Measurements from ENCODE around the gene SLC25A27. TPM values are rescaled to one million over a fixed set of nuclear protein-coding genes. Genes with fewer than 3 reads are reported as not detected.
A peak's percentile ranks its signal among the peaks of the same experiment; 100 is the strongest.

Gene SLC25A27
- total and polyA plus RNA-seq, 2 experiments from 2014 or later = 2.4 to 3.0 TPM

- H3K4me1 ChIP-seq (ENCODE audit: insufficient read depth) = no peaks in the 10 kb centered on the region
- H3K27ac ChIP-seq = no peak overlapping the region
- H3K79me2 ChIP-seq (ENCODE audit: insufficient read depth) = no peaks in the 10 kb centered on the region
- H3K4me3 ChIP-seq = no peak overlapping the region
- no peak overlapping the region for H3K4me2 ChIP-seq (ENCODE audit: unreplicated experiment)
- H3K9ac ChIP-seq = no peak overlapping the region
- TF ChIP-seq EZH2 (IDR thresholded peaks at IDR 0.05; ENCODE audit: insufficient read depth, poor library complexity, severe bottlenecking) = no peak
- no peak for TF ChIP-seq EZH2phosphoT487 (IDR thresholded peaks at IDR 0.05; ENCODE audit: insufficient read depth, low read depth)
- H3K36me3 ChIP-seq (ENCODE audit: low read depth) = no peaks in the 10 kb centered on the region
- WGBS, 2 experiments (ENCODE audit: low coverage in 1 of 2, low lambda C conversion rate in 2 of 2, missing lambda C conversion rate in 2 of 2) = 13 to 35% methylated on average over 1 of the region's 1 CpG
- no peaks in the 10 kb centered on the region for H4K20me1 ChIP-seq (ENCODE audit: insufficient read depth)
- no peaks in the 10 kb centered on the region for H3K9me2 ChIP-seq (ENCODE audit: insufficient read depth)
- H3K9me3 ChIP-seq (ENCODE audit: low read depth) = no peaks in the 10 kb centered on the region
- H3K27me3 ChIP-seq (replicated peaks; ENCODE audit: insufficient read depth) = peaks cover 4% of the 10 kb centered on the region; the same call in 1 of the 2 replicates
- H3F3A ChIP-seq (ENCODE audit: insufficient read depth) = no peaks in the 10 kb centered on the region
- DNase-seq = no peak
- no peak overlapping the region for H2AFZ ChIP-seq
- in situ Hi-C loops (cut with MboI) = no loop called here
Observed at GRCh38 chr6:46699970-46700369, 47.2 kb downstream of the SLC25A27 start.

- DNase-seq = peak; percentile 32
- Histone ChIP-seq H3K27me3 (replicated peaks; ENCODE audit: insufficient read depth) (peaks cover 4% of the 10 kb centered on the region; the same call in 1 of the 2 replicates), H3K4me1 (ENCODE audit: insufficient read depth) (no peaks in the 10 kb centered on the region), H3K36me3 (ENCODE audit: low read depth) (no peaks in the 10 kb centered on the region), H2AFZ (no peak overlapping the region), H3K9me3 (ENCODE audit: low read depth) (no peaks in the 10 kb centered on the region), H3F3A (ENCODE audit: insufficient read depth) (no peaks in the 10 kb centered on the region), H3K79me2 (ENCODE audit: insufficient read depth) (no peaks in the 10 kb centered on the region), H3K4me3 (no peak overlapping the region), H3K9me2 (ENCODE audit: insufficient read depth) (no peaks in the 10 kb centered on the region), H3K4me2 (ENCODE audit: unreplicated experiment) (no peak overlapping the region), H3K9ac (no peak overlapping the region), H4K20me1 (ENCODE audit: insufficient read depth) (no peaks in the 10 kb centered on the region), H3K27ac (no peak overlapping the region)
- no peak for TF ChIP-seq EZH2 (IDR thresholded peaks at IDR 0.05; ENCODE audit: insufficient read depth, poor library complexity, severe bottlenecking)
- no peak for TF ChIP-seq EZH2phosphoT487 (IDR thresholded peaks at IDR 0.05; ENCODE audit: insufficient read depth, low read depth)
- in situ Hi-C loops (cut with MboI) = no loop called here
- WGBS, 2 experiments (ENCODE audit: low coverage in 1 of 2, low lambda C conversion rate in 2 of 2, missing lambda C conversion rate in 2 of 2) = 5 to 6% methylated on average over 3 of the region's 3 CpGs
Observed at GRCh38 chr6:46704562-46704961, 51.8 kb downstream of the SLC25A27 start.

- no peak overlapping the region for H2AFZ ChIP-seq
- no peaks in the 10 kb centered on the region for H4K20me1 ChIP-seq (ENCODE audit: insufficient read depth)
- in situ Hi-C loops (cut with MboI) = no loop called here
- no peak overlapping the region for H3K27ac ChIP-seq
- H3K9me2 ChIP-seq (ENCODE audit: insufficient read depth) = no peaks in the 10 kb centered on the region
- 49 to 54% methylated on average over 2 of the region's 2 CpGs for WGBS, 2 experiments (ENCODE audit: low coverage in 1 of 2, low lambda C conversion rate in 2 of 2, missing lambda C conversion rate in 2 of 2)
- no peaks in the 10 kb centered on the region for H3F3A ChIP-seq (ENCODE audit: insufficient read depth)
- no peak overlapping the region for H3K9ac ChIP-seq
- no peaks in the 10 kb centered on the region for H3K9me3 ChIP-seq (ENCODE audit: low read depth)
- H3K36me3 ChIP-seq (ENCODE audit: low read depth) = no peaks in the 10 kb centered on the region
- no peaks in the 10 kb centered on the region for H3K4me1 ChIP-seq (ENCODE audit: insufficient read depth)
- no peaks in the 10 kb centered on the region for H3K79me2 ChIP-seq (ENCODE audit: insufficient read depth)
- DNase-seq = no peak
- no peak for TF ChIP-seq EZH2phosphoT487 (IDR thresholded peaks at IDR 0.05; ENCODE audit: insufficient read depth, low read depth)
- TF ChIP-seq EZH2 (IDR thresholded peaks at IDR 0.05; ENCODE audit: insufficient read depth, poor library complexity, severe bottlenecking) = no peak
- no peak overlapping the region for H3K4me2 ChIP-seq (ENCODE audit: unreplicated experiment)
- peaks cover 4% of the 10 kb centered on the region; the same call in 1 of the 2 replicates for H3K27me3 ChIP-seq (replicated peaks; ENCODE audit: insufficient read depth)
- H3K4me3 ChIP-seq = no peak overlapping the region
Observed at GRCh38 chr6:46706464-46706863, 53.7 kb downstream of the SLC25A27 start.

- Histone ChIP-seq H3F3A (ENCODE audit: insufficient read depth) (no peaks in the 10 kb centered on the region), H3K4me1 (ENCODE audit: insufficient read depth) (no peaks in the 10 kb centered on the region), H3K27ac (no peak overlapping the region), H3K27me3 (replicated peaks; ENCODE audit: insufficient read depth) (no peaks in the 10 kb centered on the region), H2AFZ (no peak overlapping the region), H3K4me2 (ENCODE audit: unreplicated experiment) (no peak overlapping the region), H4K20me1 (ENCODE audit: insufficient read depth) (no peaks in the 10 kb centered on the region), H3K9me2 (ENCODE audit: insufficient read depth) (no peaks in the 10 kb centered on the region), H3K36me3 (ENCODE audit: low read depth) (no peaks in the 10 kb centered on the region), H3K79me2 (ENCODE audit: insufficient read depth) (no peaks in the 10 kb centered on the region), H3K9ac (no peak overlapping the region), H3K9me3 (ENCODE audit: low read depth) (no peaks in the 10 kb centered on the region), H3K4me3 (no peak overlapping the region)
- WGBS, 2 experiments (ENCODE audit: low coverage in 1 of 2, low lambda C conversion rate in 2 of 2, missing lambda C conversion rate in 2 of 2) = 54 to 68% methylated on average over 1 of the region's 1 CpG
- in situ Hi-C loops (cut with MboI) = no loop called here
- no peak for TF ChIP-seq EZH2 (IDR thresholded peaks at IDR 0.05; ENCODE audit: insufficient read depth, poor library complexity, severe bottlenecking)
- no peak for TF ChIP-seq EZH2phosphoT487 (IDR thresholded peaks at IDR 0.05; ENCODE audit: insufficient read depth, low read depth)
- no peak for DNase-seq
Observed at GRCh38 chr6:46711491-46711890, 58.7 kb downstream of the SLC25A27 start.

GRCh38 chr6:46715141-46715540 lies 62.4 kb downstream of the SLC25A27 start:
- in situ Hi-C loops (cut with MboI) = no loop called here
- TF ChIP-seq EZH2phosphoT487 (IDR thresholded peaks at IDR 0.05; ENCODE audit: insufficient read depth, low read depth) (no peak), EZH2 (IDR thresholded peaks at IDR 0.05; ENCODE audit: insufficient read depth, poor library complexity, severe bottlenecking) (no peak)
- H3K9me3 ChIP-seq (ENCODE audit: low read depth) = no peaks in the 10 kb centered on the region
- H3K79me2 ChIP-seq (ENCODE audit: insufficient read depth) = no peaks in the 10 kb centered on the region
- no peak overlapping the region for H3K9ac ChIP-seq
- no peaks in the 10 kb centered on the region for H3F3A ChIP-seq (ENCODE audit: insufficient read depth)
- H4K20me1 ChIP-seq (ENCODE audit: insufficient read depth) = no peaks in the 10 kb centered on the region
- H3K9me2 ChIP-seq (ENCODE audit: insufficient read depth) = no peaks in the 10 kb centered on the region
- H2AFZ ChIP-seq = no peak overlapping the region
- no peaks in the 10 kb centered on the region for H3K4me1 ChIP-seq (ENCODE audit: insufficient read depth)
- H3K4me3 ChIP-seq = no peak overlapping the region
- no peak overlapping the region for H3K27ac ChIP-seq
- no peaks in the 10 kb centered on the region for H3K36me3 ChIP-seq (ENCODE audit: low read depth)
- DNase-seq = peak; percentile 35
- H3K4me2 ChIP-seq (ENCODE audit: unreplicated experiment) = no peak overlapping the region
- no peaks in the 10 kb centered on the region for H3K27me3 ChIP-seq (replicated peaks; ENCODE audit: insufficient read depth)

All from GM23248 (cell line).